Measurements from ENCODE around the gene CHSY1.

DNA sequence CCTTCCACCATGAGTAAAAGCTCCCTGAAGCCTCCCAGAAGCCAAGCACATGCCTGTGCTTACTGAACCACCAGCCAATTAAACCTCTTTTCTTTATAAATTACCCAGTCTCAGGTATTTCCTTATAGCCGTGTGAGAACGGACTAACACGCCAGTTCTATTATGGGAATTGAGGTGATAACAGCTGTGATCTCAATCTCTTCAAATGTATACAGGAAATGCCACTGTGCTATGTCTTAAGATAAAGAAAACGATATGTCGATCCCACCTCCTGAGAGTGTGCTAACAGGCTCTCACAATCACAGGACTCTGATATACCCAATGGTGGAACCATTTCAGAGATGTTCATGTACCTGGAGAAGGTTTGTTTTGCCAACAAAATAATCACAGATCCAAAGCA is 26.2 kb downstream of the CHSY1 start:
- no peak for TF ChIP-seq POLR2A (IDR thresholded peaks at IDR 0.05)
- TF ChIP-seq, protein P1, sequence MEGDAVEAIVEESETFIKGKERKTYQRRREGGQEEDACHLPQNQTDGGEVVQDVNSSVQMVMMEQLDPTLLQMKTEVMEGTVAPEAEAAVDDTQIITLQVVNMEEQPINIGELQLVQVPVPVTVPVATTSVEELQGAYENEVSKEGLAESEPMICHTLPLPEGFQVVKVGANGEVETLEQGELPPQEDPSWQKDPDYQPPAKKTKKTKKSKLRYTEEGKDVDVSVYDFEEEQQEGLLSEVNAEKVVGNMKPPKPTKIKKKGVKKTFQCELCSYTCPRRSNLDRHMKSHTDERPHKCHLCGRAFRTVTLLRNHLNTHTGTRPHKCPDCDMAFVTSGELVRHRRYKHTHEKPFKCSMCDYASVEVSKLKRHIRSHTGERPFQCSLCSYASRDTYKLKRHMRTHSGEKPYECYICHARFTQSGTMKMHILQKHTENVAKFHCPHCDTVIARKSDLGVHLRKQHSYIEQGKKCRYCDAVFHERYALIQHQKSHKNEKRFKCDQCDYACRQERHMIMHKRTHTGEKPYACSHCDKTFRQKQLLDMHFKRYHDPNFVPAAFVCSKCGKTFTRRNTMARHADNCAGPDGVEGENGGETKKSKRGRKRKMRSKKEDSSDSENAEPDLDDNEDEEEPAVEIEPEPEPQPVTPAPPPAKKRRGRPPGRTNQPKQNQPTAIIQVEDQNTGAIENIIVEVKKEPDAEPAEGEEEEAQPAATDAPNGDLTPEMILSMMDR (IDR thresholded peaks at IDR 0.05) = no peak

Data from testis (tissue), 2 donors.